Tibial nerve (tissue), 4 donors: Measurements from ENCODE around the gene NPY5R. TPM values are rescaled to one million over a fixed set of nuclear protein-coding genes. Genes with fewer than 3 reads are reported as not detected.

Source experiments
- DNase-seq, 2 donors: peaks; one replicate each; pipeline ENCODE4 v3.0.0-alpha.2; 2019; ENCODE audit warnings: low spot score in 2 of 2
- H3K27ac ChIP-seq, 4 donors: fragments of 200-600 bp; sonication (generic) in 3 of 4; one replicate each; pipeline ENCODE4 v1.5.1; 2017 to 2019; ENCODE audit warnings: mild to moderate bottlenecking in 1 of 4
- H3K27me3 ChIP-seq, 2 donors: fragments of 200-600 bp; sonication (generic) in 1 of 2; one replicate each; pipeline versions ENCODE4 v1.5.1 to v1.6.0; 2017 to 2019
- H3K36me3 ChIP-seq, 3 donors: fragments of 200-600 bp; sonication (generic); one replicate each; pipeline ENCODE4 v1.5.1; 2018 to 2019
- H3K4me1 ChIP-seq, 4 donors: fragments of 200-600 bp; sonication (generic) in 3 of 4; one replicate each; pipeline ENCODE4 v1.5.1; 2017 to 2019
- H3K4me3 ChIP-seq, 4 donors: fragments of 200-600 bp; sonication (generic) in 3 of 4; one replicate each; pipeline ENCODE4 v1.5.1; 2017 to 2019; ENCODE audit warnings: mild to moderate bottlenecking in 1 of 4, moderate library complexity in 1 of 4
- H3K9me3 ChIP-seq, 4 donors: fragments of 200-600 bp; sonication (generic) in 3 of 4; one replicate each; pipeline ENCODE4 v1.5.1; 2017 to 2019
- CTCF ChIP-seq, 5 experiments: fragments of 200-600 bp in 3 of 5; fragments of 450-650 bp in 2 of 5; sonication (generic) in 3 of 5; IDR thresholded peaks; one replicate each; pipeline ENCODE4 v1.5.1; 2016 to 2019; ENCODE audit warnings: antibody characterized with exemption in 5 of 5, mild to moderate bottlenecking in 3 of 5, moderate library complexity in 2 of 5
- EP300 ChIP-seq, 2 donors: sonication (generic); formaldehyde crosslinking; IDR thresholded peaks; one replicate each; pipeline ENCODE4 v1.6.1; 2017; ENCODE audit warnings: antibody characterized with exemption in 2 of 2, mild to moderate bottlenecking in 1 of 2
- POLR2A ChIP-seq, 2 donors: fragments of 450-650 bp; IDR thresholded peaks; one replicate each; pipeline ENCODE4 v1.6.1; 2017; ENCODE audit warnings: antibody characterized with exemption in 2 of 2, mild to moderate bottlenecking in 2 of 2, moderate library complexity in 2 of 2
- WGBS, 2 donors: methylation state at CpG; one replicate each; pipeline ENCODE4 v1.1.5; 2018; 5-methylcytosine and 5-hydroxymethylcytosine counted together
- total RNA-seq, 4 donors: library from RNA; depleted of rRNA; stranded (reverse); fragments of >200 nt; gene quantifications; one replicate each; pipeline ENCODE4 v1.1.0, GENCODE V29; 2016

NPY5R gene
- total RNA-seq, 4 donors from 2014 or later: 0.21 to 1.1 (median 0.65) TPM

- Histone ChIP-seq H3K36me3 (no peaks in the 10 kb centered on the region), H3K27ac (no peak overlapping the region), H3K4me1 (no peaks in the 10 kb centered on the region), H3K27me3 (no peaks in the 10 kb centered on the region), H3K4me3 (no peak overlapping the region), H3K9me3 (peaks cover 0 to 26% (median 3%) of the 10 kb centered on the region in 4 donors)
- WGBS, 2 donors: 0 to 100% methylated on average over 1 of the region's 1 CpG
- no peak for DNase-seq
- TF ChIP-seq POLR2A (IDR thresholded peaks at IDR 0.05): no peak
- TF ChIP-seq EP300 (IDR thresholded peaks at IDR 0.05): no peak
- TF ChIP-seq CTCF (IDR thresholded peaks at IDR 0.05): no peak
Observed at GRCh38 chr4:163317110-163317509, 26.6 kb upstream of the NPY5R start.

GRCh38 chr4:163330916-163331628 lies 12.6 kb upstream of the NPY5R start:
- Histone ChIP-seq H3K4me1 (peaks cover 0 to 28% (median 0%) of the 10 kb centered on the region in 4 donors), H3K36me3 (no peaks in the 10 kb centered on the region), H3K27ac (no peak overlapping the region), H3K9me3 (no peaks in the 10 kb centered on the region), H3K27me3 (peaks cover 0 to 4% of the 10 kb centered on the region in 2 donors), H3K4me3 (peak overlapping the region; percentile 46 to 76 (median 57))
- WGBS, 2 donors: 45 to 56% methylated on average over 11 to 16 of the region's 16 CpGs
- no peak for DNase-seq
- no peak for TF ChIP-seq CTCF (IDR thresholded peaks at IDR 0.05)
- no peak for TF ChIP-seq POLR2A (IDR thresholded peaks at IDR 0.05)
- no peak for TF ChIP-seq EP300 (IDR thresholded peaks at IDR 0.05)

- TF ChIP-seq CTCF (IDR thresholded peaks at IDR 0.05): peak in 1 of 5 experiments; percentile 12
- TF ChIP-seq EP300 (IDR thresholded peaks at IDR 0.05): no peak
- no peak for TF ChIP-seq POLR2A (IDR thresholded peaks at IDR 0.05)
- peaks cover 0 to 4% of the 10 kb centered on the region in 2 donors for H3K27me3 ChIP-seq
- 1 to 3% methylated on average over 52 to 58 of the region's 58 CpGs for WGBS, 2 donors
- peak overlapping the region; percentile 46 to 76 (median 57) for H3K4me3 ChIP-seq
- DNase-seq: no peak
- no peaks in the 10 kb centered on the region for H3K36me3 ChIP-seq
- H3K27ac ChIP-seq: peak overlapping the region in 1 of 4 donors; percentile 40
- peaks cover 0 to 28% (median 0%) of the 10 kb centered on the region in 4 donors for H3K4me1 ChIP-seq
- no peaks in the 10 kb centered on the region for H3K9me3 ChIP-seq
Observed at GRCh38 chr4:163331629-163332376, 11.9 kb upstream of the NPY5R start.

GRCh38 chr4:163332526-163333406 lies 10.9 kb upstream of the NPY5R start, which contains the start of gene NPY1R:
Gene NPY1R (minus strand): TSS chr4:163332596. CDS start chr4:163326554, 6,042 bp downstream.
- peaks cover 0 to 28% (median 0%) of the 10 kb centered on the region in 4 donors for H3K4me1 ChIP-seq
- H3K9me3 ChIP-seq: no peaks in the 10 kb centered on the region
- peaks cover 0 to 4% of the 10 kb centered on the region in 2 donors for H3K27me3 ChIP-seq
- peak within 1 kb of the TSS; percentile 46 to 76 (median 57) for H3K4me3 ChIP-seq
- H3K36me3 ChIP-seq: no peaks in the 10 kb centered on the region
- H3K27ac ChIP-seq: peak within 1 kb of the TSS in 2 of 4 donors; percentile 40 to 47
- TF ChIP-seq POLR2A (IDR thresholded peaks at IDR 0.05) (no peak), CTCF (IDR thresholded peaks at IDR 0.05) (peak; percentile 38 to 70 (median 60))
- DNase-seq: peak; percentile 38 to 73
- 7% methylated on average over 36 of the region's 36 CpGs for WGBS, 2 donors
